ENCODE measurements around the gene UBR3. TPM values are rescaled to one million over a fixed set of nuclear protein-coding genes. Genes with fewer than 3 reads are reported as not detected.
"Not testable (repeated sequence)": the region's sequence is repeated elsewhere in the genome, so short reads cannot be mapped to it uniquely, and the experiment has no call there.

The UBR3 gene
- total RNA-seq, 2 donors from 2014 or later = 42.7 to 54.1 TPM

- not testable (repeated sequence) for H3K27ac Mint-ChIP-seq; H3K27me3 Mint-ChIP-seq; H3K9me3 Mint-ChIP-seq; ATAC-seq; DNase-seq (ENCODE audit: low spot score); H3K4me1 Mint-ChIP-seq (ENCODE audit: low read depth in 2 of 2); H3K4me3 Mint-ChIP-seq
- peaks cover 22% of the 10 kb centered on the region for H3K36me3 Mint-ChIP-seq
Measured at GRCh38 chr2:169957219-169957618, 130.0 kb downstream of the UBR3 start.

- H3K9me3 Mint-ChIP-seq = no peaks in the 10 kb centered on the region
- peaks cover 28% of the 10 kb centered on the region for H3K36me3 Mint-ChIP-seq
- ATAC-seq = peak in 1 of 2 donors; percentile 45
- H3K27ac Mint-ChIP-seq = no peak overlapping the region
- H3K4me1 Mint-ChIP-seq (ENCODE audit: low read depth in 2 of 2) = peaks cover 0 to 10% of the 10 kb centered on the region in 2 donors
- H3K4me3 Mint-ChIP-seq = no peak overlapping the region
- DNase-seq (ENCODE audit: low spot score) = no peak
- H3K27me3 Mint-ChIP-seq = no peaks in the 10 kb centered on the region
Measured at GRCh38 chr2:169961911-169962310, 134.7 kb downstream of the UBR3 start.

GRCh38 chr2:169963786-169964185 is 136.5 kb downstream of the UBR3 start:
- ATAC-seq = no peak
- no peak overlapping the region for H3K27ac Mint-ChIP-seq
- H3K27me3 Mint-ChIP-seq = no peaks in the 10 kb centered on the region
- no peak for DNase-seq (ENCODE audit: low spot score)
- peaks cover 0 to 12% of the 10 kb centered on the region in 2 donors for H3K4me1 Mint-ChIP-seq (ENCODE audit: low read depth in 2 of 2)
- peaks cover 26% of the 10 kb centered on the region for H3K36me3 Mint-ChIP-seq
- H3K4me3 Mint-ChIP-seq = no peak overlapping the region
- no peaks in the 10 kb centered on the region for H3K9me3 Mint-ChIP-seq

- Mint-ChIP-seq H3K4me3 (no peak overlapping the region), H3K27ac (no peak overlapping the region), H3K9me3 (no peaks in the 10 kb centered on the region), H3K27me3 (no peaks in the 10 kb centered on the region), H3K36me3 (peaks cover 24% of the 10 kb centered on the region), H3K4me1 (ENCODE audit: low read depth in 2 of 2) (peaks cover 0 to 12% of the 10 kb centered on the region in 2 donors)
- DNase-seq (ENCODE audit: low spot score) (no peak), ATAC-seq (no peak)
Measured at GRCh38 chr2:169964740-169965139, 137.5 kb downstream of the UBR3 start.

- Mint-ChIP-seq H3K27ac (no peak overlapping the region), H3K27me3 (no peaks in the 10 kb centered on the region), H3K4me1 (ENCODE audit: low read depth in 2 of 2) (peaks cover 0 to 12% of the 10 kb centered on the region in 2 donors), H3K4me3 (no peak overlapping the region), H3K36me3 (peaks cover 22% of the 10 kb centered on the region), H3K9me3 (no peaks in the 10 kb centered on the region)
- ATAC-seq (no peak), DNase-seq (ENCODE audit: low spot score) (no peak)
Measured at GRCh38 chr2:169965495-169965894, 138.2 kb downstream of the UBR3 start.

- Mint-ChIP-seq H3K4me1 (ENCODE audit: low read depth in 2 of 2) (peaks cover 0 to 11% of the 10 kb centered on the region in 2 donors), H3K4me3 (no peak overlapping the region), H3K27ac (no peak overlapping the region), H3K9me3 (peaks cover under 1% of the 10 kb centered on the region), H3K27me3 (no peaks in the 10 kb centered on the region), H3K36me3 (peaks cover 19% of the 10 kb centered on the region)
- no peak for ATAC-seq
- DNase-seq (ENCODE audit: low spot score) = no peak
Measured at GRCh38 chr2:169966454-169966853, 139.2 kb downstream of the UBR3 start.

GRCh38 chr2:169968743-169969142 is 141.5 kb downstream of the UBR3 start:
- H3K36me3 Mint-ChIP-seq = peaks cover 21% of the 10 kb centered on the region
- H3K27ac Mint-ChIP-seq = no peak overlapping the region
- no peak overlapping the region for H3K4me3 Mint-ChIP-seq

GRCh38 chr2:169975221-169975620 is 148.0 kb downstream of the UBR3 start:
- Mint-ChIP-seq H3K9me3 (peaks cover 15% of the 10 kb centered on the region), H3K27me3 (no peaks in the 10 kb centered on the region), H3K4me1 (ENCODE audit: low read depth in 2 of 2) (peaks cover 0 to 4% of the 10 kb centered on the region in 2 donors), H3K4me3 (no peak overlapping the region), H3K27ac (no peak overlapping the region), H3K36me3 (peaks cover 42% of the 10 kb centered on the region)
- ATAC-seq (no peak), DNase-seq (ENCODE audit: low spot score) (no peak)

More at GRCh38 chr2:169968743-169969142, 141.5 kb downstream of the UBR3 start:
- H3K27me3 Mint-ChIP-seq = no peaks in the 10 kb centered on the region
- ATAC-seq (no peak), DNase-seq (ENCODE audit: low spot score) (no peak)
- H3K4me1 Mint-ChIP-seq (ENCODE audit: low read depth in 2 of 2) = peaks cover 0 to 6% of the 10 kb centered on the region in 2 donors
- H3K9me3 Mint-ChIP-seq = peaks cover 3% of the 10 kb centered on the region

- H3K27me3 Mint-ChIP-seq = no peaks in the 10 kb centered on the region
- H3K27ac Mint-ChIP-seq = no peak overlapping the region
- peaks cover 15% of the 10 kb centered on the region for H3K9me3 Mint-ChIP-seq
- no peak overlapping the region for H3K4me3 Mint-ChIP-seq
- H3K4me1 Mint-ChIP-seq (ENCODE audit: low read depth in 2 of 2) = peaks cover 0 to 8% of the 10 kb centered on the region in 2 donors
- ATAC-seq = no peak
- H3K36me3 Mint-ChIP-seq = peaks cover 41% of the 10 kb centered on the region
- DNase-seq (ENCODE audit: low spot score) = no peak
Measured at GRCh38 chr2:169976335-169976851, 149.1 kb downstream of the UBR3 start.

GRCh38 chr2:169977530-169977929 is 150.3 kb downstream of the UBR3 start:
- DNase-seq (ENCODE audit: low spot score) = no peak
- peaks cover 12% of the 10 kb centered on the region for H3K9me3 Mint-ChIP-seq
- peaks cover 0 to 8% of the 10 kb centered on the region in 2 donors for H3K4me1 Mint-ChIP-seq (ENCODE audit: low read depth in 2 of 2)
- H3K36me3 Mint-ChIP-seq = peaks cover 35% of the 10 kb centered on the region
- H3K4me3 Mint-ChIP-seq = no peak overlapping the region
- H3K27me3 Mint-ChIP-seq = no peaks in the 10 kb centered on the region
- ATAC-seq = no peak
- no peak overlapping the region for H3K27ac Mint-ChIP-seq

GRCh38 chr2:169978402-169979017 is 151.3 kb downstream of the UBR3 start:
- ATAC-seq = peak in 1 of 2 donors; percentile 41
- H3K27ac Mint-ChIP-seq = no peak overlapping the region
- H3K4me1 Mint-ChIP-seq (ENCODE audit: low read depth in 2 of 2) = peaks cover 0 to 11% of the 10 kb centered on the region in 2 donors
- H3K27me3 Mint-ChIP-seq = no peaks in the 10 kb centered on the region
- H3K36me3 Mint-ChIP-seq = peaks cover 35% of the 10 kb centered on the region
- H3K4me3 Mint-ChIP-seq = no peak overlapping the region
- no peak for DNase-seq (ENCODE audit: low spot score)
- H3K9me3 Mint-ChIP-seq = peaks cover 12% of the 10 kb centered on the region

GRCh38 chr2:169979025-169979424 is 151.8 kb downstream of the UBR3 start:
- DNase-seq (ENCODE audit: low spot score) (no peak), ATAC-seq (no peak)
- no peak overlapping the region for H3K4me3 Mint-ChIP-seq
- no peak overlapping the region for H3K27ac Mint-ChIP-seq
- H3K36me3 Mint-ChIP-seq = peaks cover 31% of the 10 kb centered on the region
- peaks cover 0 to 11% of the 10 kb centered on the region in 2 donors for H3K4me1 Mint-ChIP-seq (ENCODE audit: low read depth in 2 of 2)
- H3K9me3 Mint-ChIP-seq = peaks cover 12% of the 10 kb centered on the region
- no peaks in the 10 kb centered on the region for H3K27me3 Mint-ChIP-seq

GRCh38 chr2:169980001-169980400 is 152.7 kb downstream of the UBR3 start:
- ATAC-seq = no peak
- Mint-ChIP-seq H3K4me1 (ENCODE audit: low read depth in 2 of 2) (peaks cover 0 to 11% of the 10 kb centered on the region in 2 donors), H3K36me3 (peaks cover 22% of the 10 kb centered on the region), H3K4me3 (no peak overlapping the region), H3K27ac (no peak overlapping the region), H3K9me3 (peaks cover 6% of the 10 kb centered on the region), H3K27me3 (no peaks in the 10 kb centered on the region)
- no peak for DNase-seq (ENCODE audit: low spot score)

- H3K9me3 Mint-ChIP-seq = no peaks in the 10 kb centered on the region
- ATAC-seq (no peak), DNase-seq (ENCODE audit: low spot score) (no peak)
- peaks cover 16% of the 10 kb centered on the region for H3K36me3 Mint-ChIP-seq
- no peak overlapping the region for H3K4me3 Mint-ChIP-seq
- H3K27ac Mint-ChIP-seq = no peak overlapping the region
- H3K4me1 Mint-ChIP-seq (ENCODE audit: low read depth in 2 of 2) = peaks cover 0 to 11% of the 10 kb centered on the region in 2 donors
- no peaks in the 10 kb centered on the region for H3K27me3 Mint-ChIP-seq
Measured at GRCh38 chr2:169980643-169981042, 153.4 kb downstream of the UBR3 start.
